GM19438 (cell line): Measurements from ENCODE around the gene MLLT6.

Source experiments
- ATAC-seq: cut with Tn5 transposase; IDR thresholded peaks from one replicate; pipeline ENCODE4 v1.9.1; 2021; ENCODE audit warnings: low read depth; ENCODE audit not compliant: unreplicated experiment

Gene MLLT6

GRCh38 chr17:38741461-38741860 is 36.4 kb downstream of the MLLT6 start:
- ATAC-seq: no peak

GRCh38 chr17:38741921-38742410 is 36.9 kb downstream of the MLLT6 start:
- ATAC-seq: no peak

GRCh38 chr17:38742411-38743308 is 37.6 kb downstream of the MLLT6 start:
- no peak for ATAC-seq

GRCh38 chr17:38743556-38744171 is 38.6 kb downstream of the MLLT6 start:
- ATAC-seq: no peak

DNA sequence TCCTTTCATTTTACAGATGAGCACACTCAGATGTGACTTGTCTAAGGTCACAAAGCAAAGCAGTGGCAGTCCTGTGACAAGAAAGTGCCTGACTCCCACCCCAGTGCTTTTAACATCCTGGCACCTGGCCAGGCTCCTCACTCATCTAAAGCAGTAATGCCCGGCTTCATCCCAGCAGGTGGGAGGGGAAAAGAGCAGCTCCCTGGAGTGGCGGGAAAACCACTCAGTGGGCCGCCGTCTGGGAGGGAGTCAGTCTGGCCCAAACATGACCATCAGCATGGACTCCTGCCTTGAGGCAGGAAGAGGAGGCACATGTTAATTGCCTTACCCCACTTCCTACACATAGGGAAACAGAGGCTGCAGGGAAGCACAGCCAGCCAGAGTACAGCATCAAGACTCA is 40.5 kb downstream of the MLLT6 start:
- ATAC-seq: no peak

- ATAC-seq: no peak
These were observed 41.2 kb downstream of the MLLT6 start for GRCh38 chr17:38746004-38746848.

- ATAC-seq: no peak
These were observed 41.9 kb downstream of the MLLT6 start for GRCh38 chr17:38746849-38747462.

DNA sequence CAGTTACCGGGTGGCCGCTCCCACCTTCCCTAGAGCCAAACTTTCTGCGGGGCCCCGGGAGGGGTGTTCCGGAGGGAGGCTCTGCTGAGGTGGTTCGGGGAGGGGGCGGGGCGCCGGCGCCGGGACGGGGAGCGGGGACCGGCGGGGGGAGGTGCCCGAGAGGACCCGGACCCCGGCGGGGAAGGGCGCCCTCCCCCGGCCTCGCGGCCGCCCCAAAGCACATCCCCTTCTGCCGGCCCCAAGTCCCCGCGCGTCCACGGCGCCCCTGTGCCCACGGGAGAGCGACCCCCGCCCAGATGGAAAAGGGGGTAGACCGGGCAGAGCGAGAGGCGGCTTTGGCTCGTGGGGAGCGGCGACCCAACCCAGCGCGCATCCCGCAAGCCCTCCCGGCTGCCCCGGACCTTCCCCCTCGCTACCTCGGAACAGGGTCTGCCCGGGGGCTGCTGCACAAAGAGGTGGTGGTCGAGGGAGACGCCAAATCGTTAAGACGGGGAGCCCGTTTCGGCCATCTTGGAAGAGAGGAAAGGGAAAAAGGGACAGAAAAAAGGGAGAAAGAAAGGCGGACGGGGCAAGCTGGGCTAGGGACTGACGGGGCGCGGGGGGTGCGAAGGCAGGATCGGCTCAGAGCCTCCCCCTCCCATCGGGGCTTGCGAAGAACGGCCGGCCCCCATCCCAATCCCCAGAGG is 42.5 kb downstream of the MLLT6 start:
- no peak for ATAC-seq

DNA sequence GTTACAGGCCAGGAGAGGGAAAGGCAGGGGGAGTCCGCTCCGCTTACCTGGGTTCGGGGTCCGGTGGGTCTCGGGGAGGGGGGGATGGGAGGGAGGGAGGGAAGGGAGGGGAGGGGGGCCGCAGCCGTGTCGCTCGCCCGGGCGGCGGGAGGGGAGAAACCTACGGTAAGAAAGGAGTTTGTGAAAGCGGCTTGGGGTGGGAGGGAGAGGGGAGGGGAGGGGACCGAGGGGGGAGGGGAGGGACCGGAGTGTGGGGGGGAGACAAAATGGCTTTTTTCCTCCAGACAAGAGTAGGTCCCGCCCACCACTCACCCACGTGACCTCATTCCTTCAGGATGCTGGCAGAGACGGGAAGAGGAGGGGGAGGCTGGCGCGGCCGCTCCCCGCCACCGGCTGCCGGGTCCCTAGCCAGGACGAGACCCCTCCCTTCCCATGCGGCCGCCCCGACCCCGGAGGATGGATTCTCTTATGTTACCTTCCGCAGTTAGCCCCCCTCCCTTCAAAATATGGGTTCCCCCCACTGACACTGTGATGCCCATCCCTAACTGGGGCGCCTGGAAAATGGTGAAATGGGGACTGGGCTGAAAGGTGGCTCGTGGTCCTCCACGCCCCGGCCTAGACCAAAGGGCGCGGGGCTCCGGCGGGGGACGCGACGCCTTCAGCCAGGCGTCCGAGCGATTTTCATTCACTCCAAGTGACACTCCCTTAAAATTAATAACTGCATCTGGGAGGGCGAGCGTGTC is 43.2 kb downstream of the MLLT6 start, which contains the start of gene PCGF2:
Gene PCGF2, minus strand, starts transcription at position 188 of the 743 bp plus-strand sequence. CDS start 7,934 bp downstream, outside the sequence.
- no peak for ATAC-seq

DNA sequence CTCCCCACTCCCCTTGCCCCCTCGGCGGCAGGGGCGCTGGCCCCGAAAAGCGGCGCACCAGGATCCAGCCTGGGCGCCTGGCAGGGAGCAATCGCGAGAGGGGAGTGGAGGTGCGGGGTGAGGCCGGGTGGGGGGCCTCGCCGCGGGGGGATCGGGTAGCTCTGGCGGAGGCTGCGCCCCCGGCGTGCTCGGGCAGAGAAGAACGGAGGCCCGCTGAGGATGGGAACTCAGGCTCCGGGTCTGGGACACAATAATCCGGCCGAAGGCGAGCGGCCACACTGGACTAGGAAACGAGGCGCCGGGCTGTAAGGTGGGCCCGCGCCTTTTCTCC is 43.8 kb downstream of the MLLT6 start:
- ATAC-seq: no peak

DNA sequence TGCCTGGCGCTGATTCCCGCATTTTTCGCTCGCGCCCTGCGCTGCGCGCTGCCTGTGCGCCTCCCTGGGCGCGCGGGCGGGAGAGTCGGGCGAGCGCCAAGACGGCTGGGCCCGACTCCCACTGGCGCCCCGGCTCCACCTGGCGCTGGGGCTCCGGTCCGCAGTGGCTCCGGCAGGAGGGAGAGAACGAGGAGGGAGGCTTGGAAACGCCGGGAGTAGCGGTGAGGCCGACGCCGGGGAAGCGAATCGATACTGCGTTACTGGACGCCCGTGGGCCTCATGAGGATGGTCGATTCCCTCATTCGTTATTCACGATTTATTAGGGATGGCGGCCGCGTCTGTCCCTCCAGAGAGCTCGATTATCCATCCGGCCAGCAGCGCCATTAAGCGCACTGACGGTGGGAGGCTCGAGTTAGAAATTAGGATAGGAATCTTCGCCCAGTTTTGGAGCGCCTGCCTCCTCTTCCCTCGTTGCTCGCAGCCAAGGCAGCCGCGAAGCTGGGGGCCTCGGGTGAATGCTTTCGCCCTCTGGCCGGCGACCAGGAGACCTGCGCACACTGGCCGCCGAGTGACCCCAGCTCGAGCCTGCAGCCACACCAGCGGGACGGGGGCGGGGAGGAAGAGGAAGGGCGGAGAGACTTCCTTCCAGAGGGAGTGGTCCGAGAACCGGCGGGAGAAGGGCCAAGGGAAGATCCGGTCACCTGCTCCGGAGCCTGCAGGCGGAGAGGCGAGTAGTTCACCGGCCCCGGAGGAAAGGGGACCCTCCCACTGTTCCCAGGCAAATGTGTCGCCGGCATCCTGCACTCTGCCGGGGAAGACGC is 44.4 kb downstream of the MLLT6 start:
- ATAC-seq: no peak

DNA sequence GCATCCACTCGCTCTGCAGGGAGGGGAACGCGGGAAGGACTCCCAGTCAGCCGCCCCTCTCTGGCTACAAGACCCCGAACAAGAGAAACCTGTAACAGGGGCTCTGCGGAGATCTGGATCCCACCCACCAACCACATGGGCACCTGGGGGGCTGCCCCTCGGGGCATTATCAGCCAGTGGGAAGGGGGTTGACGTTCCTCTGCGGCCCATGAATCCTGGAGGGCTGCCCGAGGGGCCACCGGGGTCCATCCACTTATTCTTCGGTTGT is 44.9 kb downstream of the MLLT6 start:
- no peak for ATAC-seq

GRCh38 chr17:38750312-38751121 is 45.4 kb downstream of the MLLT6 start:
- no peak for ATAC-seq

DNA sequence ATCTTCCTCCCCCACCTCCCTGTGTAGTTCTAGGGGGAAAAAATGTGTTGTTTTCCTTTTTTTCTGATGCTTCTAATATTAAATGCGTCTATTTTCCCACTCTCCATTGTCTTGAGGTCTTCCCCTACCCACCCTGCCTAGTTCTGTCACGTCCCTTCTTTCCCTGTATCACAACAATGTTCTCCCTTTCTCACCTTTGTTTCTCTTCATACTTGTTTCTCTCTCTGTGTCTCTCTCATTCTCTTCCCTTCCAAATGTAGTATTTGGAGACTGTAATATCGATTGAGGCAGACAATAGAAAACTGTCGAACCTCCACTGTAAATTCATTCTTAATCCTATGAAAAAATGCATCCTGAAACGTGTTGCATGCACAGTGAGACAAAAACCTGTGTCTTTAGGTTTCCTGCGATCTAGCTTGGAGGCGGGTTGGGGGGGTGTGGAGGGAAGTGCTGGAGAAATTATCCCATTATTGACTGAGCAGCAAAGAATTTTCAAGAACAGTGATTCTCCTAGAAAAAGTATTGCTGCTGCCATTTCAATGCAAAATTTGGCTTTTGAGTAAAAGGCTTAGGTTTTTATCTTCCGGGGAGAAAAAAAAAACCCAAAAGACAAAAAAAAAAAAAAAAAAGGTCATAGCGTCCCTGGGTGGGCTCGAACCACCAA is 46.2 kb downstream of the MLLT6 start:
- no peak for ATAC-seq

- ATAC-seq: no peak
These were observed 46.8 kb downstream of the MLLT6 start for GRCh38 chr17:38751808-38752307.

DNA sequence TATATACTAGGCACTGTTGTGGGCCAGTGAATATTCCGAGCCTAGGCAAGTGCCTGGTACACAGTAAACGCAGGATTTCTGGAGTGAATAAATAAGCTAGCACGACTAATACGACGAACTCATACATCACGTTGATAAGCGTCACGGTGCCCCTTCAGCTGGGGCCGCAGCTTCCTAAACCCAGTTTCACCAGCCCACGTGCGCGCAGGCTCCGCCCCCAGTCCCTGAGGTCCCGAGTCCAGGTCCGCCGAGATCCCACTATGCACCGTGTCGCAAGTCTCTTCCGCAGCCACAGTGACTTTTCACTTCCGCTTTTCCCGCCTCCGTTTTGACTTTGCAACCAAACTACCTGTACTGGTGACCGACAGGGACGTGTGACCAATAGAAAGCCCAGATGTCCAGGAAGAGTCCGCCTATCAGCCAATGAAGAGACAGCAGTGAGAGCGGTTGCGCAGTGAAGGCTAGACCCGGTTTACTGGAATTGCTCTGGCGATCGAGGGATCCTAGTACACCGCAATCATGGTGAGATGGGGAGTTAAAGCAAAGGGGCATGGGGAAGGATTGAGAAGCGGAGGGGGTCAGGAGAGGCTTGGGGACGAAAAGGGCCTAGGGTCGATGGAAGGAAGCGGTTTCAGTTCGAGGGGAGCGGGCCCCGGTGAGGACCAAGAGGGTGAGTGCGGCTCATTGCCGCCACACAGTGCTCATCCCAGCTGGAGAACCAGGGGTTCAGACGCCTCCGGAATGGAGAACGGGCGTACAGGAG is 47.4 kb downstream of the MLLT6 start, which contains the start of gene PSMB3:
Gene PSMB3, plus strand, starts transcription at position 434 of the 763 bp plus-strand sequence. Its CDS starts 86 bp downstream, at position 520.
- peak; percentile 84 for ATAC-seq
